ENCODE results near the gene CRBN. TPM values are rescaled to one million over a fixed set of nuclear protein-coding genes. Genes with fewer than 3 reads are reported as not detected.
A peak's percentile ranks its signal among the peaks of the same experiment; 100 is the strongest.

Gene CRBN
- total RNA-seq, 4 donors from 2014 or later: 31.2 to 158 (median 83.0) TPM

- H3K27me3 ChIP-seq: no peaks in the 10 kb centered on the region
- no peak overlapping the region for H3K27ac ChIP-seq
- no peaks in the 10 kb centered on the region for H3K9me3 ChIP-seq
- DNase-seq: no peak
- no peaks in the 10 kb centered on the region for H3K4me1 ChIP-seq
- H3K4me3 ChIP-seq: no peak overlapping the region
- H3K36me3 ChIP-seq: no peaks in the 10 kb centered on the region
- in situ Hi-C loops (cut with MboI; ENCODE audit: low pct_ligation_motif_present in 1 of 4, low pct_unique_long_range_greater_than_20kb in 1 of 4, low sequenced_read_pairs in 3 of 4) (loop anchor here in 3 of 4 donors (10.0 to 25.0 kb wide), 3 partner anchors 786 to 1093 kb away; no protein-coding TSS in a partner anchor), intact Hi-C loops (cut with DNase I; ENCODE audit: low total_unique reads) (loop anchor here (5.0 kb wide), 1 partner anchor 1091 kb away; no protein-coding TSS in a partner anchor)
- 66 to 76% methylated on average over 3 of the region's 3 CpGs for WGBS, 2 donors (ENCODE audit: low coverage in 1 of 2)
- TF ChIP-seq POLR2AphosphoS5 (IDR thresholded peaks at IDR 0.05) (no peak), EP300 (IDR thresholded peaks at IDR 0.05; ENCODE audit: low read depth) (no peak), POLR2A (IDR thresholded peaks at IDR 0.05) (no peak), CTCF (IDR thresholded peaks at IDR 0.05) (no peak)
Observed at GRCh38 chr3:3201611-3202010, 22.1 kb upstream of the CRBN start.

- peak; percentile 15 for DNase-seq
- in situ Hi-C loops (cut with MboI; ENCODE audit: low pct_ligation_motif_present in 1 of 4, low pct_unique_long_range_greater_than_20kb in 1 of 4, low sequenced_read_pairs in 3 of 4): loop anchor here in 3 of 4 donors (10.0 to 25.0 kb wide), 3 partner anchors 787 to 1094 kb away; no protein-coding TSS in a partner anchor
- Histone ChIP-seq H3K27me3 (no peaks in the 10 kb centered on the region), H3K9me3 (no peaks in the 10 kb centered on the region), H3K4me3 (no peak overlapping the region), H3K36me3 (no peaks in the 10 kb centered on the region), H3K27ac (no peak overlapping the region), H3K4me1 (no peaks in the 10 kb centered on the region)
- TF ChIP-seq EP300 (IDR thresholded peaks at IDR 0.05; ENCODE audit: low read depth) (no peak), POLR2A (IDR thresholded peaks at IDR 0.05) (no peak), CTCF (IDR thresholded peaks at IDR 0.05) (peak; percentile 58 to 73 (median 65))
- intact Hi-C loops (cut with DNase I; ENCODE audit: low total_unique reads): loop anchor here (5.0 kb wide), 1 partner anchor 1092 kb away; no protein-coding TSS in a partner anchor
- 23 to 30% methylated on average over 7 of the region's 7 CpGs for whole genome bisulfite sequencing, 2 donors (ENCODE audit: low coverage in 1 of 2)
Observed at GRCh38 chr3:3200632-3201212, 21.2 kb upstream of the CRBN start.

GRCh38 chr3:3199306-3199705 lies 19.8 kb upstream of the CRBN start:
- TF ChIP-seq POLR2A (IDR thresholded peaks at IDR 0.05): no peak
- TF ChIP-seq POLR2AphosphoS5 (IDR thresholded peaks at IDR 0.05): no peak
- TF ChIP-seq CTCF (IDR thresholded peaks at IDR 0.05): no peak
- no peak for TF ChIP-seq EP300 (IDR thresholded peaks at IDR 0.05; ENCODE audit: low read depth)
- WGBS, 2 donors (ENCODE audit: low coverage in 1 of 2): 17 to 50% methylated on average over 2 of the region's 2 CpGs
- H3K9me3 ChIP-seq: no peaks in the 10 kb centered on the region
- H3K27ac ChIP-seq: no peak overlapping the region
- intact Hi-C loops (cut with DNase I; ENCODE audit: low total_unique reads) (no loop called here), in situ Hi-C loops (cut with MboI; ENCODE audit: low pct_ligation_motif_present in 1 of 4, low pct_unique_long_range_greater_than_20kb in 1 of 4, low sequenced_read_pairs in 3 of 4) (loop anchor here in 2 of 4 donors (10.0 kb wide), 1 partner anchor 1095 kb away; no protein-coding TSS in a partner anchor)
- no peak for DNase-seq
- no peaks in the 10 kb centered on the region for H3K36me3 ChIP-seq
- no peak overlapping the region for H3K4me3 ChIP-seq
- H3K27me3 ChIP-seq: no peaks in the 10 kb centered on the region
- H3K4me1 ChIP-seq: no peaks in the 10 kb centered on the region

GRCh38 chr3:3196148-3196861 lies 16.8 kb upstream of the CRBN start:
- no peaks in the 10 kb centered on the region for H3K36me3 ChIP-seq
- TF ChIP-seq POLR2AphosphoS5 (IDR thresholded peaks at IDR 0.05): no peak
- TF ChIP-seq CTCF (IDR thresholded peaks at IDR 0.05): peak in 4 of 5 experiments; percentile 7 to 32 (median 28)
- H3K27me3 ChIP-seq: no peaks in the 10 kb centered on the region
- no peaks in the 10 kb centered on the region for H3K4me1 ChIP-seq
- WGBS, 2 donors (ENCODE audit: low coverage in 1 of 2): 33 to 48% methylated on average over 3 to 6 of the region's 6 CpGs
- no peaks in the 10 kb centered on the region for H3K9me3 ChIP-seq
- in situ Hi-C loops (cut with MboI; ENCODE audit: low pct_ligation_motif_present in 1 of 4, low pct_unique_long_range_greater_than_20kb in 1 of 4, low sequenced_read_pairs in 3 of 4) (loop anchor here in 2 of 4 donors (10.0 kb wide), 1 partner anchor 1098 kb away; no protein-coding TSS in a partner anchor), intact Hi-C loops (cut with DNase I; ENCODE audit: low total_unique reads) (no loop called here)
- no peak for DNase-seq
- H3K4me3 ChIP-seq: no peak overlapping the region
- no peak overlapping the region for H3K27ac ChIP-seq
